Gastrocnemius medialis (tissue), 4 donors: ENCODE measurements around the gene BBS5.

Experiments
- CTCF ChIP-seq, 5 experiments: fragments of 450-650 bp in 3 of 5; fragments of 200-600 bp in 2 of 5; sonication (generic) in 2 of 5; IDR thresholded peaks in 4 of 5; conservative IDR thresholded peaks in 1 of 5; 1 replicate in 4 of 5; 2 replicates in 1 of 5; pipeline ENCODE4 v1.5.1; 2016 to 2019; ENCODE audit warnings: antibody characterized with exemption in 5 of 5, mild to moderate bottlenecking in 3 of 5, moderate library complexity in 3 of 5
- POLR2A ChIP-seq, 2 donors: fragments of 450-650 bp; IDR thresholded peaks; one replicate each; pipeline ENCODE4 v1.6.1; 2017; ENCODE audit warnings: antibody characterized with exemption in 2 of 2, mild to moderate bottlenecking in 2 of 2, moderate library complexity in 2 of 2

DNA sequence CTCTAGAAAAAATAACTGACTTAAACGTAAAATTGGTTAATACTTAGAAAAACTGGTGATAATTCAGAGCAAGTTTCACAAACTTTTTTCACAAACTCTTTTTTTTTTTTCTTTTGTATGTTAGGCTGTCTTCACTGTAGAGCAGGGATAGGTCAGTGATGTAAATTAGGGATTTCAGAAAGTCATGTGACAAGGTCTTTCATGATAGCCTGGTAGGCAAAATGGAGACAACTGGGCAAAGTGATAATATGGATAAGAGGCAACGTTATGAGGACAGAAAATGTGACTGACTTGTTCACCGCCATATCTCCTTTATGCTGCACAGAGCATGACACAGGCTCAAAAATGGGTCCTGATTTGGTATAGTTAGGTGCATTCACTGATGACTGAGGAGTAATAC lies 39.4 kb upstream of the BBS5 start:
- TF ChIP-seq POLR2A (IDR thresholded peaks at IDR 0.05), result no peak
- no peak for TF ChIP-seq CTCF (IDR thresholded peaks at IDR 0.05 in 4 of 5, conservative IDR thresholded peaks at IDR 0.05 in 1 of 5)
